ENCODE results near the gene HUS1. TPM values are rescaled to one million over a fixed set of nuclear protein-coding genes. Genes with fewer than 3 reads are reported as not detected.
"Not testable (repeated sequence)": the region's sequence is repeated elsewhere in the genome, so short reads cannot be mapped to it uniquely, and the experiment has no call there.

HUS1 gene
- total and polyA plus RNA-seq, 11 donors: 10.9 to 43.3 (median 26.3) TPM

GRCh38 chr7:47991741-47992311 is 12.4 kb upstream of the HUS1 start:
- peak; percentile 97 to 100 (median 99) for ATAC-seq

GRCh38 chr7:47991270-47991669 is 11.9 kb upstream of the HUS1 start:
- no peaks in the 10 kb centered on the region for H3K36me3 ChIP-seq
- H3K9me3 ChIP-seq: no peaks in the 10 kb centered on the region
- peak overlapping the region in 7 of 12 donors; percentile 51 to 64 (median 61) for H3K4me3 ChIP-seq
- no peak for ATAC-seq
- TF ChIP-seq CTCF (IDR thresholded peaks at IDR 0.05): no peak
- TF ChIP-seq POLR2A (IDR thresholded peaks at IDR 0.05): no peak
- no peak for DNase-seq
- no peaks in the 10 kb centered on the region for H3K27me3 ChIP-seq
- intact Hi-C loops (cut with DNase I): loop anchor here in 5 of 10 donors (1.0 to 5.0 kb wide), 3 partner anchors 96 to 120 kb away; partner anchors contain the start of gene UPP1 (in 1 of the 5)
- 90 to 100% (median 99%) methylated on average over 1 of the region's 1 CpG for WGBS, 4 donors
- peak overlapping the region in 8 of 12 donors; percentile 30 to 76 (median 60) for H3K27ac ChIP-seq
- peaks cover 0 to 14% (median 0%) of the 10 kb centered on the region in 12 donors for H3K4me1 ChIP-seq

More at GRCh38 chr7:47991741-47992311, 12.4 kb upstream of the HUS1 start:
- no peaks in the 10 kb centered on the region for H3K27me3 ChIP-seq
- no peaks in the 10 kb centered on the region for H3K9me3 ChIP-seq
- peak overlapping the region in 10 of 12 donors; percentile 28 to 76 (median 53) for H3K27ac ChIP-seq
- TF ChIP-seq CTCF (IDR thresholded peaks at IDR 0.05) (peak; percentile 36 to 91 (median 66)), POLR2A (IDR thresholded peaks at IDR 0.05) (no peak)
- intact Hi-C loops (cut with DNase I): loop anchor here (1.0 to 5.0 kb wide), 4 partner anchors 95 to 119 kb away; partner anchors contain the start of gene UPP1 (in 1 of the 10)
- peak overlapping the region; percentile 15 to 64 (median 60) for H3K4me3 ChIP-seq
- DNase-seq: peak; percentile 87 to 95 (median 90)
- H3K36me3 ChIP-seq: no peaks in the 10 kb centered on the region
- H3K4me1 ChIP-seq: peaks cover 0 to 14% (median 0%) of the 10 kb centered on the region in 12 donors
- WGBS, 4 donors: 1 to 3% (median 2%) methylated on average over 25 to 26 of the region's 26 CpGs

GRCh38 chr7:47990592-47990991 is 11.2 kb upstream of the HUS1 start:
- Histone ChIP-seq H3K4me3 (no peak overlapping the region), H3K27me3 (no peaks in the 10 kb centered on the region), H3K4me1 (peaks cover 0 to 14% (median 0%) of the 10 kb centered on the region in 12 donors), H3K27ac (no peak overlapping the region), H3K36me3 (no peaks in the 10 kb centered on the region), H3K9me3 (no peaks in the 10 kb centered on the region)
- intact Hi-C loops (cut with DNase I): loop anchor here in 2 of 10 donors (2.0 to 5.0 kb wide), 2 partner anchors 97 to 120 kb away; partner anchors contain the start of gene UPP1 (in 1 of the 2)
- no peak for DNase-seq
- WGBS, 4 donors: 95 to 99% (median 99%) methylated on average over 5 of the region's 5 CpGs
- no peak for ATAC-seq
- TF ChIP-seq CTCF (IDR thresholded peaks at IDR 0.05) (no peak), POLR2A (IDR thresholded peaks at IDR 0.05) (no peak)

GRCh38 chr7:47989607-47990400 is 10.4 kb upstream of the HUS1 start:
- not testable (repeated sequence) for DNase-seq, ATAC-seq, H3K4me3 ChIP-seq, H3K36me3 ChIP-seq, H3K27me3 ChIP-seq, H3K27ac ChIP-seq, H3K9me3 ChIP-seq
- peaks cover 0 to 14% (median 0%) of the 10 kb centered on the region in 12 donors for H3K4me1 ChIP-seq
- intact Hi-C loops (cut with DNase I): loop anchor here in 2 of 10 donors (2.0 to 5.0 kb wide), 2 partner anchors 97 to 121 kb away; partner anchors contain the start of gene UPP1 (in 1 of the 2)
- 70 to 80% (median 73%) methylated on average over 8 to 10 of the region's 10 CpGs for WGBS, 4 donors

All from heart left ventricle (tissue), 16 donors.